K562 (cell line): Measurements from ENCODE around the gene MTHFS.

Experiments used
- GTF2B ChIP-seq: IDR thresholded peaks from 2 replicates; pipeline ENCODE4 v1.6.1; 2011; ENCODE audit not compliant: insufficient read length; ENCODE audit errors: extremely low read depth
- MAX ChIP-seq: sonication (generic); formaldehyde crosslinking; IDR thresholded peaks from 2 replicates; pipeline ENCODE4 v1.9.0; 2022; ENCODE audit warnings: mild to moderate bottlenecking, missing genetic modification reagents
- ZMIZ1 ChIP-seq, 2 experiments: fragments of 150-350 bp in 1 of 2; IDR thresholded peaks; 2 replicates each; pipeline ENCODE4 v1.6.1; 2012 to 2016; ENCODE audit warnings: low read depth in 2 of 2, low read length in 2 of 2, mild to moderate bottlenecking in 1 of 2, moderate library complexity in 1 of 2

GRCh38 chr15:79887054-79887930 is 9.5 kb downstream of the MTHFS start:
- TF ChIP-seq GTF2B (no peak), MAX (no peak), ZMIZ1 (IDR thresholded peaks at IDR 0.05; ENCODE audit: low read depth in 2 of 2, low read length in 2 of 2) (no peak)
